Epithelial cell of proximal tubule (primary cell): ENCODE measurements around the gene RNF2. TPM values are rescaled to one million over a fixed set of nuclear protein-coding genes. Genes with fewer than 3 reads are reported as not detected.
"Not testable (repeated sequence)": the region's sequence is repeated elsewhere in the genome, so short reads cannot be mapped to it uniquely, and the experiment has no call there.

Experiments
- DNase-seq: peaks from one replicate; pipeline ENCODE4 v3.0.0-alpha.2; 2011; ENCODE audit warnings: low read depth
- H3K4me3 ChIP-seq: 2 replicates; pipeline ENCODE4 v1.5.1; 2011; ENCODE audit warnings: low read depth, mild to moderate bottlenecking, low read length
- CTCF ChIP-seq: conservative IDR thresholded peaks from 2 replicates; pipeline ENCODE4 v1.5.1; 2012; ENCODE audit warnings: low read depth, mild to moderate bottlenecking, low read length
- total RNA-seq: library from RNA; depleted of rRNA; stranded (reverse); fragments of >200 nt; gene quantifications from 2 replicates; pipeline ENCODE4 v1.2.3, GENCODE V29; 2015

The RNF2 gene
- total RNA-seq: 12.3 and 19.1 TPM in 2 replicates

- no peak for TF ChIP-seq CTCF
- peak within 1 kb of the TSS; percentile 86 for H3K4me3 ChIP-seq
- no peak for DNase-seq
These were observed at the start of gene RNF2 for GRCh38 chr1:185044981-185045813. TSS of gene RNF2 (plus strand) at chr1:185045558. CDS start at chr1:185087554, 41,996 bp downstream.

DNA sequence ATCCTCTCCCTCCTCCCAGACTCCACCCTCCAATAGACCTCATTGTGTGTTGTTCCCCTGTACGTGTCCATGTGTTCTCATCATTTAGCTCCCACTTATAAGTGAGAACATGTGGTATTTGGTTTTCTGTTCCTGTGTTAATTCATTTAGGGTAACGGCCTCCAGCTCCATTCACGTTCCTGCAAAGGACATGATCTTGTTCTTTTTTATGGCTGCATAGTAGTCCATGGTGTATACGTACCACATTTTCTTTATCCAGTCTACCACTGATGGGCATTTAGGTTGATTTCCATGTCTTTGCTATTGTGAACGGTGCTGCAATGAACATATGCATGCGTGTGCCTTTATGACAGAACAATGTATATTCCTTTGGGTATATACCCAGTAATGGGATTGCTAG, 45.4 kb upstream of the RNF2 start:
- H3K4me3 ChIP-seq, DNase-seq: not testable (repeated sequence)

- DNase-seq, H3K4me3 ChIP-seq: not testable (repeated sequence)
These were observed 44.0 kb upstream of the RNF2 start for GRCh38 chr1:185001312-185001880.

- no peak for DNase-seq
- H3K4me3 ChIP-seq: no peak overlapping the region
- no peak for TF ChIP-seq CTCF
These were observed 36.5 kb upstream of the RNF2 start for GRCh38 chr1:185008838-185009237.

GRCh38 chr1:185010361-185010760, 35.0 kb upstream of the RNF2 start:
- no peak overlapping the region for H3K4me3 ChIP-seq
- no peak for DNase-seq
- TF ChIP-seq CTCF: no peak

GRCh38 chr1:185014941-185015340, 30.4 kb upstream of the RNF2 start:
- DNase-seq: no peak
- TF ChIP-seq CTCF: no peak
- H3K4me3 ChIP-seq: no peak overlapping the region

- no peak for TF ChIP-seq CTCF
- H3K4me3 ChIP-seq: no peak overlapping the region
- DNase-seq: no peak
These were observed 29.7 kb upstream of the RNF2 start for GRCh38 chr1:185015631-185016030.

- no peak overlapping the region for H3K4me3 ChIP-seq
- no peak for DNase-seq
These were observed 28.5 kb upstream of the RNF2 start for GRCh38 chr1:185016880-185017279.

More at GRCh38 chr1:185016880-185017279, 28.5 kb upstream of the RNF2 start:
- no peak for TF ChIP-seq CTCF
